HG03066 (cell line): ENCODE data around the gene BMP4.
"Not testable (repeated sequence)": the region's sequence is repeated elsewhere in the genome, so short reads cannot be mapped to it uniquely, and the experiment has no call there.

Source experiments
- ATAC-seq: cut with Tn5 transposase; IDR thresholded peaks from one replicate; pipeline ENCODE4 v1.9.1; 2021; ENCODE audit warnings: low read depth; ENCODE audit not compliant: unreplicated experiment

The BMP4 gene

DNA sequence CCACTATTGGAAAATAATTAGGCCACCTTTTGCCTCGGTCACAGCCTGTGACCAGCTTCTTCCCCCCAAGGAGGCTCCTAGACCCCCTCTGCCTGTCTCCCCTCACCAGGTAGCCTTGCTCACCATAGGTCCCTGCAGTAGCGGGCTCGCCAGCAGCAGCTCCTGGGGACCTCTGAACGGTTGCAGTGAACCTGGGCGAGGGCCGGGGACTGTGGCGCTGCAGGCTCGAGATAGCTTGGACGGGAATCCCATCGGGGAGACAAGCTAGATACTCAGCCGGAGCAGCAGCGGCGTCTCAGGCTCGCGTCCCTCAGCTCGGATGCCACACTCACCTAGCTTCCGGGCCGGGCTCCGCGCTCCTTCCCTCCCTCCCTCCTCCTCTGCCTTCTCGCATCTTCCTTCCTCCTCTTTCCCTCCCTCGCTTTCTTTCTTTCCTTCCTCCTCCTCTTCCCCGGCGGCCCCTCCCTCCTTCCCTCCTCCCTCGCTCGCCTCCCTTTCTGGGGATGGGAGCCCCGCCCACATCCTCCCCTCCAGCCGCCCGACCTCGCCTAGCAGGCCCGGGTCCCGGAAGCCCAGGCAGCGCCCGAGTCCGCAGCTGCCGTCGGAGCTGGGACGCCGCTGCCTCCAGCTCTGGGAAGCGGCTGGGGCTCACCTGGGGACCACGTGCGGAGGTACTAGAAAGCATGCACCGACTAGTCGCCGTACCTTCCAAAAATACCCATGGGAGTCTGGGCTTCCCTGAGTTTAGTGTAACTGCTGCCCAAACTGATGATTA, at the start of gene BMP4:
Gene BMP4, minus strand, starts transcription at position 399 of the 775 bp plus-strand sequence. CDS start 4,603 bp downstream, outside the sequence.
- ATAC-seq = no peak

DNA sequence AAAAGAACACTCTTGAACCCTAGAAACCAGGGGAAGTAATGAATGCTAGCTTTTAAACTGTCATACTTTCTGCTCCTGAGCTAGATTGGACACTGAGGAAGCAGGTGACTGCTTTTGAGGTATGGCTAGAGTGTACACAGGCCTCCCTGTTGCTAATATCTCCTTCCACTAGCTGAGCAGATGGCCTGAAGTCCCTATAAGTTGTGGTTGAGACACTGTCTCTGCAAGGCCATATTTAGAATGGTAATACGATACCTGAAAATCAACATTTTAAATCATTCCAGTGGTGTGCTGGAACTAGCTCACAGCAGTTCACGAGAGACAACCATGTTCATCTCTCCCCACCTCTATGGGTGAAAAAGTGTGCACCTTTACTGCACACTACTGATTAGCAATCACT, 46.4 kb upstream of the BMP4 start:
- no peak for ATAC-seq

DNA sequence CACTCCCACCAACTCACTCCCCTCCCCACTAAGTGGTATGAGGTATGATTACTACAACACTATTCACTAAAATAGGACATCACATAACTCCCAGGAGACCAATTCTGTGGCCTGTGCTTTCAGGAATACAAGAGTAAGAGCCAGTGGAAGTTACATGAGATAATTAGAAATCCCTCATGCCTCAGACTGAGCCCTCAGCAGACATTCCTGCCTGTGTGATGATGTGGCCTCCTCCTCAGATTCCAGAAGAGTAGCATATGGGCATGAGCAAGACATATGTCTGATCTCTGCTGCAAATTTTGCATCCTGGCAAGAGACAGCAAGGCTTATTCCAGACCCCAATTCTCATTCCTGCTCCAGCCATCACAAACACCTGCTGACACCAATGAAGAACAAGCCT, 46.0 kb upstream of the BMP4 start:
- ATAC-seq = no peak

DNA sequence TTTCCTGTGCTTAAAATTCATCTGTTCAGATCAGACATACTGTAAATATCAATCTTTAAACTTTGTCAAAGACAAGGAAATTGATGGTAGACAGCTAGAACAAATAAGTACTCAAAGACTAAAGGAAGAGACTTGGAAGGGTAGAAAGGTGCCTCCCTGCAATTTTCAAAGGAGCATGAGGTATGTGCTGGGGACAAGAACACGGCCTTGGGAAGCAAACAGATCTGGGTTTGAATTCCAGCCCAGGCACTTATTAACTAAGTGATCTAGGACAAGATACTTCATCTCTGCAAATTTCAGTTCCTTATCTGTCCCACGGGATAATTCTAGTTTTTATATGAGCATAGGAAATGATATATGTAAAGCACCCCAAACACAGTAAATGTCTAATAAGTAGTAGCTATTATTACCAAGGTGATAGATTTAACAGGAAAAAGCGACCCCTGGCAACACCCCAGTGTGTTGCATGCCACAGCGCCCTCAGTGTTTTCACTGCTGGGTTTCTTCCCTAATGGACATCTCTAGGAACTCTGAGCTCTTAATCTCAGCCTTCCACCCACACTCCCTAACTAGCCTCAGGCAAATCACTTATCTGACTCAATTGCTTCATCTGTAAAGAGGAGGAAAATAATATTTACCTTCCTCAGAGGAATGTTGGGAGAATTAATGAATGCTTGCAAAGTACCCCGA, 44.7 kb upstream of the BMP4 start:
- ATAC-seq = no peak

DNA sequence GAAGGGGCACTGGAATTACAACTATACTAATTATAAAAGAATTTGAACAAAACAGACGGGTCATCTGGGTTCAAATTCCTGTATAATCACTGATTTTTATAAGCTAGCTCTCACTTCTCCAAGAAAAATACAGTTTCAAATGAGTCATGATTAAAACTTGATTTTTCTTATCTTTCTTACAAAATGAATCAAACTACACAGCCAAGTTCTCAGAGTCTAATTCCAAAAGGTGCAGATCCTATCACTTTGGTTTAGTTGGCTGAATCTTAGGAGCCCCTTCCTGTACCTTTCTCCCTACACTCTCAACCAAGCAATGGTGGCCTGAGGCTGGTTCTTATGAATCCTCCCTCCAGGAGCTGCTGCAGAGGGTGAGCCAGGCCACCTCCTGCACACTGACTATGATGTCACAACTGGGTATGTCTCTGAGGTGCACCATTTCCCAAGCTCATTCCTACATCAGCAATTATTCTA, 43.8 kb upstream of the BMP4 start:
- no peak for ATAC-seq

DNA sequence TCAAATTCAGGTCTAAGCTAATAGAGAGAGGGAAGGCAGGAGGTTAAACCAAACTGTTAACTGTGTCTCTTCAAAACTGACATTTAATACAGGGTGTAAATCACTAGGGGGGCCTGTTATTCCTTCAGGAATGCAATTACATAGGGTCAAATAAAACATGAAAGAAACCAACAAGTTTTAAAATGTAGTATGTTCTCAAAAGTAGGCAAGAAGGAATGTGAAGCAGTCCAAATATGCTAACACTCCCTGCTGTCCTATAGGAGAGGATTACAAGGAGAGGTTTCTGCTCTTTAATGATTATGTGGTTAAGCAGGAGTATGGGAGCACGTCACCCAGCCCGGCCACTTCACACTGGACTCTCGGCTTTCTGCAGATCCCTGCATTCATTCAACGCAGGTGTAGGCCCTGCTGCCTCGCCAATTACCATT, 42.5 kb upstream of the BMP4 start:
- no peak for ATAC-seq

DNA sequence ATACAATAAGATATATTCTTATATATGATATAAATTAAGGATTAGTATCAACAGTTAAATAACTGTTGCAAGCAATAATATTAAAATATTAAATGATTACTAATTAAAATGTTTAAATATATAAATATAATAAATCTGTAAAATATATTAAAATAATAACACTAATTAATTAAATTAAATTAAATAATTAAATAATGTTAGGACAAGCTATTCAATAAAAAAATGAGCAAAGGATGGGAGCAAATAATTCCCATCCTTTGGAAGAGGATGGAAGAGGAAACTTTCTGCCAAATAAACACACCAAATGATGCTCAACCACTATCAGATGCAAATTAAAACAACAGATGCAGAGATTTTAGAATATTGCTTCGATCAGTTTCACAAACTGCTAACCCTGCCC, 39.4 kb upstream of the BMP4 start:
- ATAC-seq = no peak

DNA sequence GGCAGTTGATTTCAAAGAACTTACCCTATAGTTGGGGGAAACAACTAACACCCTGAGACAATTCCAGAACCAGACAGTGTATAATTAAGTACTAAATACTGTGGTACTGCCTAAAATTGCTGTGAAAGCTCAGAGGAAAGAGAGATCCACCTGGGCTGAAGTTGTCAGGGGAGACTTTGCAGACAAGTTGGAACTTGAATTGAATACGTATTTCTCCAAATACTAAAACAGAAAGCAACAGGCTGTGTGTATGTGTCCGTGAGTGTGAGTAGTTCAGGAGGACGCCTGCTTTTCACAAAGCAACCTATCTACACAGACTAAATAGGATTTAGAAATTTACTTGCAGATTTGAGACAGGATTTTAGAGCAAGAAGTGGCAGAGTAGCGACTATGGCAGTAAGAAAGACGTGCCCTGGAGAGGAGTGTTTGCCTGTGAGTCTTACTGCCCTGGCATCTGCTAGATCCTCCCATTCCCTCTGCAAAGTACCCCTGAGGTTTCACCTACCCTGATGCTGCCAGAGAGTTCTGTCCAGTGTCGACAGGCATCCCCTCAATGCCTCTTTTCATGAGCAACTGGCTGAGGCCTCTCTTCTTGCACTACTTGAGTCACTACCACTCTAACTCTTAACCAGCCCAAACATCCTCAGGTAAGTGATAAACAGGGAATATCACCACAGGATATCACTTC, 37.4 kb upstream of the BMP4 start:
- ATAC-seq = no peak

DNA sequence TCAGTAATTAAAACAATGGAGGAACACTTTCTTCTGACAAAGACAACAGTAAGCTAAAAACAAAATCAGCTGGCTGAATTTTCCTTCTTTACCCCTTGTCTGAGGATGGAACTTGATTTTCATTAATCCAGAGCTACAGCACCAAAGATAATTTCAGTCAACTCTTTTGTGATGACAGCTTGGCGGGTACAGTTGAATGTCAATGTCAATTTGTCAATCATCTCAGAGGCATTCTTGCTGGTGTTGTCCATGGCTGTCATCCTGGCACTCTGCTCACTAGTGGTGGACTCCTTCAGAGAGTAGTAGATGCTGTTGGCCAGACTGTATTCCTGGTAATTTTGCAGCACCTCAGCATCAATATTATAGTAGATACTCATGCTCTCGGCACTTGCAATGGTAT, 34.4 kb upstream of the BMP4 start:
- no peak for ATAC-seq

DNA sequence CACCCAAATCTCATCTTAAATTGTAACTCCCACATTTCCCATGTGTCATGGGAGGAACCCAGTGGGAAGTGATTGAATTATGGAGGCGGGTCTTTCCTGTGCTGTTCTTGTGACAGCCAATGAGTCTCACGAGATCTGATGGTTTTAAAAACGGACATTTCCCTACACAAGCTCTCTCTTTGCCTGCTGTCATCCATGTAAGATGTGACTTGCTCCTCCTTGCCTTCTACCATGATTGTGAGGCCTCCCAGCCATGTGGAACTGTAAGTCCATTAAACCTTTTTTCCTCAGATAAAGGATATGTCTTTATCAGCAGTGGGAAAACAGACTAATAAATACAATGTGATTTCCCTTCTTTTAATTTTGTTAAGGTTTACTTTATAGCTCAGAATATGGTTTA, 30.1 kb upstream of the BMP4 start:
- ATAC-seq = not testable (repeated sequence)

DNA sequence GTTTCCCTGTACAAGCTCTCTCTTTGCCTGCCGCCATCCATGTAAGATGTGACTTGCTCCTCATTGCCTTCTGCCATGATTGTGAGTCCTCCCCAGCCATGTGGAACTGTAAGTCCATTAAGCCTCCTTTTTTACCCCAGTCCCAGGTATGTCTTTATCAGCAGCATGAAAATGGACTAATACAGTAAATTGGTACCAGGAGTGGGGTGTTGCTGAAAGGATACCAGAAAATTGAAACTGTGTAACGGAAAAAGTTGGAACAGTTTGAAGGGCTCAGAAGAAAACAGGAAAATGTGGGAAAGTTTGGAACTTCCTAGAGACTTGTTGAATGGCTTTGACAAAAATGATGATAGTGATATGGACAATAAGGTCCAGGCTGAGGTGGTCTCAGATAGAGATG, 28.3 kb upstream of the BMP4 start:
- ATAC-seq = not testable (repeated sequence)

DNA sequence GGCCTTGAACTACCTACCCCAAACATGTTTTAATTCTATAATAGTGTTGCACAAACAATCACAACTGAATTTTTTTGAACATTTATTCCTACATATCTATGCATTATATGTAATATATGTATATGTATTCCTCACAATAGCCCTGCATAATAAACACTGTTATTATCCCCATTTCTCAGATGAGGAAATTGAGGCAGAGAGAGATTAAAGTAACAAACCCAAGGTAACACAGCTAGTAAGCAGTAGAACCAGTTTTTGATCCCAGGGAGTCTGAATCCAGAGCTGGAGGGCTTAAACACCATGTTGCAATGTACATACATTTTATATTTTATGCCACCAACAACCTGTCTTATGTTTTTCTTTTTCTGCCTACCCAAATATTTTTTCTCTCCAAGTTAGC, 26.5 kb upstream of the BMP4 start:
- ATAC-seq = no peak

DNA sequence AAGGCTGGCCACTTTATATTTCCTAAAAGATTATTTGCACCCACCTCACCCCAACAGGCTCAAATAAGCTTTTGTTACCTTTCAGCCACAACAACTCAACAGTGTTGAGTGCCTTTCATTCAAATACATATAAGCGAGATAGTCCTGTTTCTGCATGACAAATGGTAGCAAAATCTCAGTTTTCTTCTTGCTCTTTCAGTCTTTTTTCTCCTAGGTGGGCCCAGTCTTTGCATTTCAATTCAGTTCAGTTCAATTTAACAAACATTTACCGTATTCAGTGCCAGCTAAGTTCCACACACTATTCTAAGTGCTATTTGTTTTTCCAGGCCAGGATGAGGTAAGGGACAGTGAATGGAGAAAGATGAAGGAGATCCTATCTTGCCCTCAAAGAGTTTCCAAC, 25.9 kb upstream of the BMP4 start:
- no peak for ATAC-seq

DNA sequence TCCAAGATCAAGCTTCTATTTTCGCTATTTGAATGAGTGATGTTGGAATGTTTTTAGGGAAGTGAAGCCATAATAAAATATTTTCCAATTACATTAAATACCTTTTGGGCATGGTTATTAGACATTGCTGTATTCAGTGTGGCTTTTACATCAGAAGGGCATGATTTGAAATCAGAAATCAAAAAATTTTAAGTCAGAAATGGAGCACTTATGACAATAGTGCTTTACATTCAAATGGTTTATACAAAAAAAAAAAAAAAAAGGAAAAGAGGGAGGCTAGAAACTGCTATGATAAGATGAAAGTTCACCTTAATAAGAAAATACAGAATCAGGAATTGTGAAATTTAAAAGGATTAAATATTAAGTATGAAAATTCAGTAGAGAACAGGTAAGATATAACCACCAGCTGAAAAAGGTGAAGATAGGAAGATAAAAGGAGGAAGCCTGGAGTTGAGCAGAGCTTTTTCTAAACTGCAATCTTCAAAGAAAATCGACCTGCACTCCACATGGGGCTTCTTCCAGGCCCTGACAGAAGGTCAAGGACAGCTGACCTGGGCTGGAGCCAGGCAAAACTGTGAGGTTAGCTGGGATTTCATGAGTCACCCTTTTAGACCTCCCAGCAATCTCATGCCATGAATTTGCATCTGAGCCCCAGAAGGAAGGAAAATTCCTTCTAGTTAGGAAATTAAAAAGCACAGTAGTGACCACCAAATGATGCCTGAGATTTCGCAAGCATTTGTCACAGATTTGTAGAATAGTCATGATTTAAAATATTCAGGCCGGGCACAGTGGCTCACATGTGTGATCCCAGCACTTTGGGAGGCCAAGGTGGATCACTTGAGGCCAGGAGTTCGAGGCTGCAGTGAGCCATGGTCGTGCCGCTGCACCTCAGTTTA, 23.4 kb upstream of the BMP4 start:
- no peak for ATAC-seq

DNA sequence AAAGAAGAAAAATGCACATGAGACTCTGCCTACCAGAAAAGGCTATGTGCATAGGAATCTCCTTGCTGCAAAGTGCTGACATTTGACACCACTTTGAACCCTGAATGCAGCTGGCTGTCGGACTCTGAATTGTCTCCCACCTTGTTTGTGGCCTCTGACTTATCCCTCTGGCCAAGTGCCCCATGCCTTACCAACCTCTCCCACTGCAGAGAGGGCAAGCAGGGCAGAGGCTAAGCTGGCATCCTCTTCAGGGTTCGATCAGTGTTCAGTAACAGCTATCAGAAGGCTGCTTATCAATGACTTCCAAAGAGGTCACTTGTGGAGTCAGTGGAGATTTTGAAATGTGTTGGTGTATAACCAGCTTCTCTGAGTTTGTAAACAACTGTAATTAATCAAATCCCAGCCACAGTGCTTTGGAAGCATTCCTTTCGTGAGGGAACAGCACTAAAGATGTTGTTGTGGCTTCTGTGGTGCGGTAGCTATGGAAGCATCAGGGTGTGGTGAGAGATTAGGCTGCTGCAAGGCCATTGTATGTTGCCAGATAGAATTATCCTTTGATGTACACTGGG, 22.6 kb upstream of the BMP4 start:
- ATAC-seq = no peak

DNA sequence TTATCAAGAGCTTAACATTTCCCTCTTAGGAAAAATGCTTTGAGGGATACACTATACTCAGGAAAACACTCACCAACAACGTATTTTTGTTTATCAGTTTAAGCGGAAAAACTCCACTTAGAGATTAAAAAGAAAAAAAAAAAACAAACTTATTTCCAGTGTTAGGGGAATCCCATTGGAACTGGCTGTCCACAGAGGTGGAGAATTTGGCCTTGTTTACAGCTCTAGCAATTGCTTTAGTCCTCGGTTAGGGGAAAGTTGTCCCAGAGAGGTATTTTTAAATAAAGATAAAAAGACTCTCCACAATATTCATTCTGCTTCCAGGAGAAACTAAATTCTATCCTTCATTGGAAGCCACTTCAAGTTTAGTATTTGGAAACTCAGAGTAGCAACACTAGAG, 21.6 kb upstream of the BMP4 start:
- no peak for ATAC-seq

DNA sequence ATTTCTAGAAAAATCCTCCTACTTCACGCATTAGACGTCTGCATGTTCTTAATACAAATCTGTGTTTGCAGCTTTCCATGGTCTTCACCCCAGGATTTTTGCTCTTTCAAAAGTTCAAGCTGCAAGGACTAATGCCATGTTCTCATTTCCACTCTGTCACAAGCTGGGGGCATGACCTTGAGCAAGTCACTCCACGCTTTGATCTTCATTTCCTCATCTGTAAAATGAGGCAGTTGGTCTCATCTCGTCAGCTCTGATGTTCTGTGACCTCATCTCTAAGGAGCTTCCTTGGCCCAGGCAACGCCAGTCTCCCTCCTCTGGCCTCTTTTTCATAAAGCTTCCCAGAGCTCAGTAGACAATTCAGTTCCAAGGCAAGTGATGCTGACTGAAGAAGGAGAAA, 18.8 kb upstream of the BMP4 start:
- no peak for ATAC-seq

DNA sequence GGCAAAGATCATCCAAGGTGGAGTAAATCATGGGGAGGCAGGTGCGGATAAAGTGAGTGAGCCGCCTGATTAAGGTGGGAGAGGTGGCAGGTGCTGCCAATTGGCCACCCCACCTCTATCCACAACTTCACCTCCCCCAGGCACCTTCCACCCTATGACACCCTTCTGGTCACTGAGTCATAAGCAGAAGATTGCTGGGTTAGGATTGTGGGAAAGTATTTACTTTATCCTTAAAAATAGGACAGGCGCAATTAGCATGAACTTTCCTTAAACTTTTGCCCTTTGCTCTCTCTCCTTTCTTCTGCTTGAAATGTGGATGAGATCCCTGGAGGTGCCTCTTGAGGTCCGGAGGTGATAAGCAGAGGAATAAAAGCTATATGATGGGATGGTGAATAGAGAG, 14.9 kb upstream of the BMP4 start:
- ATAC-seq = no peak

DNA sequence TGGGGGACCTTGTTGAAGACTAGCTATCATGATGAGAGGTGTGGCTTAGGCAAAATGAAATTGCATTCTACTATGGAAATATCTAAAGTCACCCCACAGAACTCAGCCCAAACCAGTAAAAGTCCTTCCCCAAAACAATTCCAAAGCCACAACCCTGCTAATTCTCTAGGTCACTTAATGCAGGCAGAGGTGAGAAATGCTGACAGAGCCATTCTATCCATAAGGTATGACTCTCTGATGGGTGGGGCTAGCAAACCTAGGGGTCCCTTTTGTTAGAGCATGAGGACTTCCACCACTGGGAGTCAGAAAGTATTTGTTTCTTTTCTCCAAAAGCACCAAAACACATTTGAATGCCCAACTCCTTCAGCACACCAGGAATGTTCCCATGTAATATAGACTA, 12.7 kb upstream of the BMP4 start:
- no peak for ATAC-seq

DNA sequence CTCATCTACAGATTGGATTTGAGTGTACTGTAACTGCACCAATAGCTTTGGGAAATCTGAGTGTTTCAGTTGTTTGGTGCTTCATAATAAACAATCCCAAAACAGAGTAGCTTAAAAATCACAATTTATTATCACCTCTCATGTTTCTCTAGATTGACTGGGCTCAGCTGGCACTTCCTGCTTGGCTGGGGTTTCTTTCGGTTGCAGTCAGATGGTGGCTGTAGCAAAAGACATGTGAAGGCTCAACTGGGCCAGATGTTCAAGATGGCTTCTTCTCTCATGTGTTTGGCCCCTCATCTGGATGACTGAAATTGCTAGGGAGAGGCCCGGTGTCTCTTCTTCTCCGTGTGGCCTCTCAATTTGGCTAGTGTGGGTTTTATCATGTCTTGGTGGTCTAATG, 12.1 kb upstream of the BMP4 start:
- no peak for ATAC-seq
